Raji (cell line): ENCODE data around the gene CACNA1C.

Experiments
- POLR2A ChIP-seq: IDR thresholded peaks from 2 replicates; pipeline ENCODE4 v1.6.1; 2011; ENCODE audit warnings: low read depth, low read length, control low read depth; ENCODE audit not compliant: insufficient read depth

Gene CACNA1C

DNA sequence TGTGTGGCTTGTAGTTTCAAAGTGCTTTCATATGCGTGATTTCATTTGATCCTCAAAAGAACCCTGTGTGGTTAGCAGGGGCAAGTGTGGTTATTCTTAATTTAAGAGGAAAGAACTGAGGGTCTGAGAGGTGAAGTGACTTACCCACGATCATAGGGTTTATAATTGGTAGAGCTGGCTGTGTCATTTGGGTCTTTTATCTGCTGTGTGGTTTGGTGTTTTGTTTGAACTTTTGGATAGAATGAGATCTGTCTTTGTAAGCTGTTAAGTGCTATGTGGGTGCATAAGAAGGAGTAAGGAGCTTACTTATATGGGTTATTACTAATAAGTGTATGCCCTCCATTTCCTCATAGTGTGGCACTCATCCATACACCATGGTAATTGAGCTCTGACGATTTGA is 190.0 kb downstream of the CACNA1C start:
- no peak for TF ChIP-seq POLR2A

DNA sequence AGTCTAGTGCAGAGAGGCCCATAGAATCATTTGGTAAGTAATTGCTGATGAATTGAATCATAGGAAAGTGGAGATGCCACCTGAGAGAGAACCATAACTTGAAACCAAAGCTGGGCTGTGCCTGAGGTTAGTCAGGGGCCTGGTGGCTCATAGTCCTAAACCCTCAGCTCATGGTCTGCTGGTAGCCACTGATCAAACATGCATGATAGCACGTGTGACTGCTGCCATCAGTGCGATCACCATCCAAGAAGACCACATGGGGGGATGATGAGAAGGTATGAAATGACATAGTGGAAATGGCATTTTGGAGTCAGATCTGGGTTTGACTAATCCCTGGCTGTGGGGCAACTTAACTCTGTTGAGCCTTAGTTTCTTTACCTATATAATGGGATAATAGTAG is 190.5 kb downstream of the CACNA1C start:
- no peak for TF ChIP-seq POLR2A

DNA sequence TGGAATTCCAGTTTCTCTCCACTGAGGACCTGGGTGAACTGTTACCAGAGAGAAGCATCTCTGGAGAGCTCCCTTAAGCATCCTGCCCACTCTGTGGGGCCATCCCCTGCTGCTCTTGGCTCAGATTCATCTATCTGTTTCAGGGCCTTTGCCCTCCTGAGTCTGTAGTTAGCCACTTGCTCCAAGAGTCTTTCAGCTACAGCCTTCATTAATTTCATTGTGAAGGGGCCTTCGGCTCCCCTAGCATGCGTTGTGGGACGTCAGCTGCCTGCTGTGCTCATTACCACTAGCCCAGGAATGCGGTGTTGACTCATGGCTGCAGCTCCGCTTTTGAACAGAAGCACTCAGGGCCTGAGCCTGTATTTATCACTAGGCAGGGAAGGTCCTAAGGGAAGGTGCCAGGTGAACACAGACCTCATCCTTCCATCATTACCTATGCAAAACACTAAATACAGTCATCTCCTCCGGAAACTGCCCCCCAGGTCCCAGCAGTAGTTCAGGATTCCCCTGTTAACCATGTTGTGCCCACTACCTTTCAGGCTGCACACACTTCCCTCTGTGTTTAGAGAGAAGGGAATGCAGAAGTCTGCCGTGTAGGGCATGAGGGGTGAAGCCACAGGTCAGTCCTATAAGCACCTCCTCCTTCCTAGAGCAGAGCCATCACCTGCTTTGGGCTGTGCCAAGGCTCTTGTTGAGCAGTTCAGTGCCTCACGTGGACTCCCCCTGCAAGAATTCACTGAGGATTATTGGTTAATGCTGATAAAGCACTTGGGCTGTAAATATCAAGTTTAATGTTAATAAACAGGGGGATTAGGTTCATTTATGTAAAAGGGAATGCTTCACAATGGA is 191.4 kb downstream of the CACNA1C start:
- TF ChIP-seq POLR2A: no peak

DNA sequence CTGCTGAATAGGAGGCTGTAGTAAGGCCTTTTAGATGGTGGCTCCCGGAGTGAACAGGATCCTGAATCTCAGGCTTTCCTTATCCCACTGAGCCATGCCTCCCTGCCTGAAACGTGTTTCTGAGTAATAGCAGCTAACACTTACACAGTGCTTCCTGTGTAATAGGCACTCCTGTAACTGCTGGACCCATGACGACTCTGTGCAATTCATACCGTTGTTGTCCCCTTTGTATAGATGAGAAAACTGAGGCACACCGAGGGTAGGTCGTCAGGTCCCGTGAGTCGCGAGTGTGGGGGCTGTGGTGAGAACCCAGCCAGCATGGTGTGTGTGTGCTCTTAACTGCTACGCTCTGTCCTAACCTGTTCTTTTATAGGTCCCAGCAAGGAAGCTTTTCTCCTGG is 193.6 kb downstream of the CACNA1C start:
- TF ChIP-seq POLR2A: no peak

DNA sequence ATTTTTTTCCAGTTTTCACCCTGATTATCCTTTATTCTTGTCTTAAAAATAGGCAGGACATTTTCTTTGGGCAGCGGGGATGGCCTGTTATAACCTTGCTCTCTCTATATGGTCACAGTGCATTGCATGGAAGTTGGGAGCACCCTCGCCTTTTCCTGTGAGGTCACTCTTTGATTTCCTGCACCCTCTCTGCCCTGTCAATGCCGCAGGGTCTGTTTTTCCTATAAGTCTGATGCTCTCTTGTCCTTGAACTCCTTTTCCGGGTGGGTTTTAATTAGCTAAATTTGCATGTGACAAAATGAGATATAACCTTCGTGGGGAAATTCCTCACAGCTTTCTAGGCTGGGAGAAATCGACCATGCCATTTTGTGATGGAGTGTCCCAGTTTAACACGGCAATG is 194.3 kb downstream of the CACNA1C start:
- TF ChIP-seq POLR2A: no peak

DNA sequence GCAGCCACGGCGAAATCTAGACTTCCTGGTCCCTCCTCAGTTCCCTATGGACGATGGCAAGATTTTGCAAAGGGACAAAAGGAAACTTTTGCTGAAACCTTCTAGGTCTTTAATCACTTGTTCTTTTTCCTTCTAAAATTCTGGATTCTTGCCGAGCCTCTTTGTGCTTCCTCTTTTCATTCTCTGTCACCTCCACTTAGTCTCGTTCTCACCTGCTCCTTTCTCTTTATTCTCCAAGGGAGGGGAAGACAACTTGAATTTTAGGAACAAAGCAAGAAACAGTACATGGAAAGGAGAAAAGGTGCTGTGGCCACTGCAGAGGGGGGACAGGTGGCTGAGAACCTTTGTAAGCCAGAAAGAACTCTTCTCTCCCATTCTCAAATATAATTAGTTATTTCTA is 194.8 kb downstream of the CACNA1C start:
- no peak for TF ChIP-seq POLR2A

DNA sequence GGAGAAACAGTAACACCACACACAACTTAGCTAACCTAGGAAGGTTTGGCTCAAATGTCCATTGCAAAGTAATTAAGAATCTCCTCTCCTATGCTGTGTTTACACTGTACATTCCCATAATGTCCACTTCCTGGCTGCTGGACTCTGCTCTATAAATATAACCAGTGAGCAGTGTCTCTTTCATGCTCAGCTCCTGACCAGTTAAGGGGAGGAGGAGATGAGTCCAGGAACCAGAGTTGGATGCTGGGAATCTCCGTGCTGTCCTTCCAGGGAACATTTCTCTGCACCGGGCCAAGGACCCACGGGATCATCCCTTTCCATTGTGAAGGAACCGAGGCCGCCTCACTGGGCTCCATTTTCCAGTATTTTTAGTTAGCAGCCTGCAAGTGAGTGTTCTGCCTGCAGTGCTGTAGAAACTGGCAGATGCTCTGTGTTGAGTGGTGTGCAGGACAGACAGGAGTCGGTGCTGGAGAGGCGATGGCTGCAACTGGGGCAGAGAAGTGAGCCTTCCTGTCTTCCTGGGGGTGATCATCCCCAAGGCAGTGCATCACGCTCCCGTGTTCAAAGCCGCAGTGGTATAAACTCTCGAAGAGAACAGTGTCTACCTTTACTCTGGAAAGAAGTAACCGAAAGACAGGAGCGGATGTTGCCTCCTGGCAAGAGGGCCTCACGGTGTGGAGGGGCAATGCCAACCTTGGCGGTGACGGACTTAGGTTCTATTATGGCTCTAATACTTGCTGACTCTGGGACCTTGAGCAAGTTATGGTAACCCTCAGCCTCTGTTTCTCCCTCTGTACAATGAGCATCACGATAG is 195.5 kb downstream of the CACNA1C start:
- TF ChIP-seq POLR2A: no peak; the same call in 1 of the 2 replicates

DNA sequence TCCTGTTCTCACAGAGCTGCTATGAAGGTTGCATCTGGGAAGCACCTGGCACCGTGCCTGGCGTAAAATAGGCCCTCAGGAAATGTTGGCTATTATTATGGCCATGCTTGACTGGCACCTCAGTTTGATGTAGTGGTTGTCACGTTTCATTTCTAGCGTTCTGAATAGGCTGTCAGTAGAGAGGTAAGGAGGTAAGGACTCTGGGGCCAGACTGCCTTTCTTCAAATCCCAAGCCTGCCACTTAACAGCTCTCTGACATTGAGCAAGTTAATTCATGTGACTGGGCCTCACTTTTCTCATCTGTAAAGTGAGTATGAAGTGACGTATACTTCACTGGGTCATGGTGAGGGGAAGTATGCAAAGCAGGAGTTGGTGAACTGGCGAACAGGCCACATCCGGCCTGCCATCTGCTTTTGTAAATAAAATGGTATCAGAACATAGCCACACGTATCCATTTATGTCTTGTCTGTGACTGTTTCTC is 196.2 kb downstream of the CACNA1C start:
- peak; percentile 71; the same call in 1 of the 2 replicates for TF ChIP-seq POLR2A

DNA sequence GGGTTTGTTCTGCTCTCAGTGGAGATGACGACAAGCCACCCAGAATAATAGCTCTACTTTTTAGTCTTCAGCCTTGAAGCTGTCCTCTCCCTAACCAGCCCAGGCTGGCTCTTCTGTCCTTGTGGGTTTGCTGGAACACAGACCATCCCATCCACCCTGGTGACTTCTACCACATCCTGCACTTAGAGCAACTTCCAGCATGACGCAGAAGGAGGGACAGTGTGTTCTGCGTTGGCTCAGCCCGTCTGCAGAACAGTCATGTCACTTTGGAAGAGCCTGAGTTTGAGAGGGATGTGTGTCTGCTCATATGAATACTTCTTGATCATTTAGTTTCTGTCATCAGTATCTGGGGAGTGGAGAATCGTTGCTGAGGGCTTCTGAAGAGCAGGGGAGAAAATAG is 198.0 kb downstream of the CACNA1C start:
- no peak for TF ChIP-seq POLR2A

DNA sequence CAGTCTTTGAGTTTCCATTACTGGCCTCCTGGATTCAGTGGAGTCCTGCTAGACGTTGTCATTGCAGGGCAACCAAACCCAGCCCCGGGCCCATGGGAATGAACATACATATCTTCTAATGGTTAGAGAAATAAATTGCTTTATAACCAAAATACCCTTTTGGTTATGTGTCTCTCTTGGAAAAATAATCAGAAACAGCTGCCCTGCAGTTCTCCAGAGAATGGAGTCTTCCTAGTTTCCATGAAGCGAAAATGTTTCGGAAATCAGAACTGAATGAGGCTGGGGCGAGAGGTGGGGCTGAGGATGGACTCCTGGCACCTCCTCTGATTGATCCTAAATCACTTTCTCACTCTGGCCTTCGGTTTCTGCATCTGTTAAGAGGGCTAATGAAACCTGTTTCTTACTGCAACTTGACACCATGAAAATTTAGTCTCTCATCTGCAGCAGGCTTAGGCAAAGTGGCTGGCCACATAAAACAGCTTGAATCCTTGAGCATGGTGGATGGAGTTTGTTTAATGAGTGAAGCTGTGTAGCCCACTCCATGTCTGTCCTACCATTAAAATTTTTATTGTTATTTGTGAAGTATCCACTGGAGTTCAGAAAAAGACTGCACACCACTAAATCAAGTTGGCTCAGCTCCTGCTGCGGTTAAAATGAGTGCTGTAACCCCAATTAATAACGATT is 198.9 kb downstream of the CACNA1C start:
- TF ChIP-seq POLR2A: no peak

DNA sequence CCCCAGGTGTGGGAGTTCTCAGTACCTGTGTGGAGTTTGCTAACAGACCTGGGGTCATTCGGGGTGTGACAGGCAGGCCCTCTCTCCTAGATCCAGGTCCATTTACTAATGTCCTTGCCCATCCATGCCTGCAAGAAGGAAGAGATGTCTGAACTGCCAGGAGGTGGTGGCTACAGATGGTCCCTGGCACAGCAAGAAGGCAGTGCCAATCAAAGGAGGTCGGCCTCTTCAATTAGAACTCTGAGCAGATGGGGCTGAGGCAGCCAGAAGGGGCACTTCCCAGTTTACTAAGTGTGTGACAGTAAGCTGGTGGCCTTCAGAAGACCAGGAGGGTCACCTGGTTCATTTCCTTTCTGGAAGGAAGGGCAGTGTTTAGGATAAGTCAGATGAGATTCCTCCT is 202.5 kb downstream of the CACNA1C start:
- TF ChIP-seq POLR2A: no peak

DNA sequence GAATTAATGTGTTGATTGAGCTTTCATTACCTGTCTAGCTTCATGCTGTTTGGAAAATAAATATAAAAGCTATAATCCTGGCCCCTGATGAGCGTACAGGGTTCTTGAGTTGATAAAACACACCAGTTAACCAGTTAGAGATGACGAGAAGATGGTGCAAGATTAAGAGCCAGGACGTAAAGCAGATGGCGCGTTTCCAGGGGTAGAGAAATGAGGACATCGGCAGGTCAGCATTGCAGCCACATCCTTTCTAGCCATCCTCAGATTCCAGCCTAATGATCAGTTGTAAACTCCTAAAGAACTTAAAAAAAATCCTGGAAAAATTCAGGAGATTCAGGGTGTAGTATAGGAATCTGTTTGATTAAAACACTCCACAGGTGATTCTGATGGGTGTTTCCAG is 203.7 kb downstream of the CACNA1C start:
- TF ChIP-seq POLR2A: no peak

DNA sequence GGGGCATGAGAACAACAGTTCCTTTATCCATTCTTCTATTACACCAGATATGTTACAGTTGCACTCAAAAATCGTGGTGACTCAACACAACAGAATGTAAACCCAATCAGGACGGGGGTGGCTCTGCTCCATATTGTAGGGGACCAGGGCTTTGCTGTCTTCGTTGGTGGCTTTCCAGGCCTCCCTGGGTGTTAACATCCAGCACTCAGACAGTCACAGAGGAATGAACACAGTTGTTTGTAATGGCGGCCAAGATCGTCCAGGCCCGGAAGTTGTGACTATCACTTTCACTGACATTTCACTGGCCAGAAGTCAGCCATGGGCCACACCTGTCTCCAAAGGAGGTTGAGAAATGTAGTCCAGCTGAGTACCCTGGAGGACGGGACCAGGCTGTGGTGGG is 204.1 kb downstream of the CACNA1C start:
- TF ChIP-seq POLR2A: no peak

DNA sequence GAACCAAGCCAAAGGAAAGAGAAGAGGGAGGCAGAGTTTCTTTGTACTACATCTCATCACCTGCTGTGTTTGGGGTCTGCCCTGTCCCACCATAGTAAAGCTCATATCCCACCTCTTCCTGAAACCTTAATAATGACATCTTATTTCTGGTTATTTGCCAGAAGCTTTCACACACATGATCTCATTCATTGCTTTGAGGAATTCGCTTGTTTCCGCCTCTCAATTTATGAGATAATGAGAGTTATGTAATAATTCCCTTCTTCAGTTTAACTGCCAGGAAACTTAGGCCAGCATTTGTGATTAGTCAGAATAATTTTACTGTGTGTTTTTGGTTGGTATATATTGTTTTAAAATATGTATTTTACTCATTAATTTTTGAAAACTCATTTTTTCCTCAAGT is 205.2 kb downstream of the CACNA1C start:
- no peak for TF ChIP-seq POLR2A

DNA sequence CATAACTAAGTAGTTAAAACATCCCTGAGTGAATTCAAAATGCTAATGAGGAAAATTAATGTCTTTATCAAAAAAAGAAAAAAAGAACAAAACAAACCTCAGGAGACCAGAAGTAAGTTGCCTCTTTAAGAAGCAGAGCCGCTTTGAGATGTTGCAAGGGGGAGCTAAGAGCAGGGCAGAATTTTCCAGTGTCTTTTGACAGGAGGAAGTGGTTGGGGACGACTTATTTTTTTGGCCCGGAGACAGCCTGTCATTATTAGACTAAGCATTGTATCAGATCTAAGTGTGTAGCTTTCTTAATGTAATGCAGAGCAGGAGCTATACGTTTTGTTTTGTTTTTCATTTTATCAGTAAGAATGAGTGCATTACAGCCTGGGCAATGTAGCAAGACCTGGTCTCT is 206.6 kb downstream of the CACNA1C start:
- TF ChIP-seq POLR2A: no peak

DNA sequence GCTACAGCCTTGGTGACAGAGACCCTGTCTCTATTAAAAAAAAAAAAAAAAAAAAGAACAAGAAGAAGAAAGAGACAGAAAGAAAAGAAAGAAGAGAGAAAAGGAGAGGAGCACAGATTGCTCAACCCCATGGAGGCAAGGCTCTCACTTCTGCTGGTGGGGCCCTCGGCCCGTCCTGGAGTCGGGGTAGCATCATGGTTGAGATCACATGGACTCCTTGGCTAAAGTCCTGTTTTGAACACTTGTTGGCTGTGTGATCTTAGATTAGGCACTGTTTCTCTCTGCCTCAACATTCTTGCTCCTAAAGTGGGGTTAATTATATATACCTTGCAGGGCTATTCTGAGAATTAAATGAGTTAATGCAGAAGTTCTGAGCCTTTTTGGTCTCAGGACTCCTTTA is 207.7 kb downstream of the CACNA1C start:
- no peak for TF ChIP-seq POLR2A

DNA sequence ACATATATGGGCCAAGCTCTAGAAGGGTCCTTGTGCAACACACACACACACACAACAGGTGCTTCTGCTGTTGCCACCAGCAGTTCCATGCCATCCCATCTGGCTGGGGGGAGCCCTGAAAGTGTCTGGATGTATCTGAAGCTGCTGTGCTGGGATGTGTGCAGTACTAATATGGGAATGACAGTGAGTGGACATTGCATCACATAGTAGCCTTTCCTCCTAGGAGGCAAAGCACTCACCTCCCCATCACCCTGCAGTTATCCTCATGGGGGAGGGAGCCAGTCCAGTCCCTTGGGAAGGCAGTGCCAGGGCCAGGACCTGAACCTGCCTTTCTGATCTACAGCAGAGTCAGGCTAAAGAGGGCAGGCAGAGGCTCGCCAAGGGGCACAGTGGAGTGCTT is 208.9 kb downstream of the CACNA1C start:
- no peak for TF ChIP-seq POLR2A
